IMR-90 (cell line): ENCODE data around the gene TRAIP. TPM values are rescaled to one million over a fixed set of nuclear protein-coding genes. Genes with fewer than 3 reads are reported as not detected.
A peak's percentile ranks its signal among the peaks of the same experiment; 100 is the strongest.

Source experiments
- ATAC-seq: fragments of 200-7000 bp; cut with Tn5 transposase; 2 replicates; pipeline ENCODE4 v1.9.1; 2020; ENCODE audit warnings: low read depth, mild to moderate bottlenecking, moderate library complexity
- BruUV-seq: library from RNA; stranded (reverse); fragments of 400-500 nt; replicated peaks from 2 replicates; lab custom pipeline; 2021; lab: Mats Ljungman, UMichigan
- CTCF ChIA-PET: fragments of 300-600 bp; formaldehyde crosslinking; extraction: SDS; loops from one replicate; lab custom pipeline; 2021; ENCODE audit warnings: antibody characterized with exemption; lab: Yijun Ruan, JAX
- POLR2A ChIA-PET: fragments of 300-600 bp; sonication (Branson Sonifier 250); formaldehyde crosslinking; loops from one replicate; lab custom pipeline; 2022; ENCODE audit warnings: antibody characterized with exemption; ENCODE audit not compliant: unreplicated experiment; lab: Charles Lee
- DNase-seq: peaks from one replicate; pipeline ENCODE4 v3.0.0; 2013
- H2AFZ ChIP-seq: replicated peaks from 2 replicates; pipeline ENCODE3; 2013; ENCODE audit warnings: low read length, mild to moderate bottlenecking; ENCODE audit not compliant: poor library complexity
- H2AK5ac ChIP-seq: 2 replicates; pipeline ENCODE4 v1.6.1; 2013; ENCODE audit warnings: low read depth, low read length, inconsistent platforms
- H2AK9ac ChIP-seq: replicated peaks from 2 replicates; pipeline ENCODE3; 2013; ENCODE audit warnings: mild to moderate bottlenecking, low read depth, low read length, moderate library complexity; ENCODE audit not compliant: poor library complexity
- H2BK120ac ChIP-seq: 2 replicates; pipeline ENCODE4 v1.6.1; 2013; ENCODE audit warnings: low read depth, low read length, inconsistent platforms
- H2BK15ac ChIP-seq: 3 replicates; pipeline ENCODE4 v1.6.1; 2013; ENCODE audit warnings: low read depth, low read length, inconsistent platforms
- H2BK20ac ChIP-seq: 2 replicates; pipeline ENCODE4 v1.6.1; 2013; ENCODE audit warnings: low read depth, mild to moderate bottlenecking, inconsistent platforms, low read length, moderate library complexity
- H2BK5ac ChIP-seq: 2 replicates; pipeline ENCODE4 v1.6.1; 2013; ENCODE audit warnings: mild to moderate bottlenecking, low read depth, low read length, inconsistent platforms; ENCODE audit not compliant: poor library complexity, severe bottlenecking
- H3K14ac ChIP-seq: replicated peaks from 2 replicates; pipeline ENCODE4 v1.6.1; 2013; ENCODE audit warnings: low read depth, low read length, inconsistent platforms
- H3K18ac ChIP-seq: 2 replicates; pipeline ENCODE4 v1.6.1; 2013; ENCODE audit warnings: low read depth, low read length, control low read depth
- H3K23ac ChIP-seq: 2 replicates; pipeline ENCODE4 v1.6.1; 2013; ENCODE audit warnings: low read depth, low read length, inconsistent platforms
- H3K27ac ChIP-seq: 2 replicates; pipeline ENCODE4 v1.5.1; 2013; ENCODE audit warnings: mild to moderate bottlenecking, control low read depth, low read length; ENCODE audit not compliant: insufficient read depth
- H3K27me3 ChIP-seq: 2 replicates; pipeline ENCODE4 v1.6.1; 2013; ENCODE audit warnings: low read length; ENCODE audit not compliant: control insufficient read depth, insufficient read depth
- H3K36me3 ChIP-seq: 2 replicates; pipeline ENCODE4 v1.6.1; 2013; ENCODE audit warnings: low read length, mixed read lengths; ENCODE audit not compliant: control insufficient read depth, insufficient read depth
- H3K4ac ChIP-seq: 2 replicates; pipeline ENCODE4 v1.6.1; 2013; ENCODE audit warnings: low read depth, low read length, inconsistent platforms
- H3K4me1 ChIP-seq: 2 replicates; pipeline ENCODE4 v1.6.1; 2013; ENCODE audit warnings: low read length, mixed read lengths; ENCODE audit not compliant: control insufficient read depth, insufficient read depth
- H3K4me2 ChIP-seq: 2 replicates; pipeline ENCODE4 v1.6.1; 2013; ENCODE audit warnings: low read depth, mild to moderate bottlenecking, control low read depth, low read length, moderate library complexity
- H3K4me3 ChIP-seq: 2 replicates; pipeline ENCODE4 v1.5.1; 2013; ENCODE audit warnings: low read depth, mild to moderate bottlenecking, control low read depth, low read length, moderate library complexity; ENCODE audit not compliant: insufficient read depth
- H3K56ac ChIP-seq: 2 replicates; pipeline ENCODE4 v1.6.1; 2013; ENCODE audit warnings: low read length, inconsistent platforms; ENCODE audit not compliant: insufficient read depth; ENCODE audit errors: extremely low read depth
- H3K79me1 ChIP-seq, 2 experiments: 2 replicates each; pipeline ENCODE4 v1.6.1; 2013; ENCODE audit warnings: low read length in 2 of 2, inconsistent platforms in 1 of 2, low read depth in 1 of 2
- H3K9ac ChIP-seq: 2 replicates; pipeline ENCODE4 v1.6.1; 2013; ENCODE audit warnings: low read depth, low read length, control low read depth
- H3K9me1 ChIP-seq: 2 replicates; pipeline ENCODE4 v1.6.1; 2013; ENCODE audit warnings: low read length, inconsistent platforms; ENCODE audit not compliant: insufficient read depth
- H3K9me3 ChIP-seq: 2 replicates; pipeline ENCODE4 v1.6.1; 2013; ENCODE audit warnings: low read length; ENCODE audit not compliant: control insufficient read depth, insufficient read depth
- H4K20me1 ChIP-seq: 2 replicates; pipeline ENCODE4 v1.6.1; 2013; ENCODE audit warnings: low read length, inconsistent platforms; ENCODE audit not compliant: insufficient read depth
- H4K5ac ChIP-seq: 2 replicates; pipeline ENCODE4 v1.6.1; 2013; ENCODE audit warnings: mild to moderate bottlenecking, low read depth, low read length, control low read depth
- H4K8ac ChIP-seq, 2 experiments: 2 replicates each; pipeline ENCODE4 v1.6.1; 2013; ENCODE audit warnings: low read depth in 2 of 2, low read length in 2 of 2, control low read depth in 1 of 2, inconsistent platforms in 1 of 2
- H4K91ac ChIP-seq: 2 replicates; pipeline ENCODE4 v1.6.1; 2013; ENCODE audit warnings: low read depth, low read length, inconsistent platforms; ENCODE audit not compliant: insufficient read depth
- BHLHE40 ChIP-seq: fragments of 150-350 bp; IDR thresholded peaks from 2 replicates; pipeline ENCODE4 v1.6.1; 2016; ENCODE audit warnings: mild to moderate bottlenecking, low read depth, low read length
- CEBPB ChIP-seq: IDR thresholded peaks from 2 replicates; pipeline ENCODE4 v1.6.1; 2012; ENCODE audit warnings: low read depth, low read length, improper control_type of control experiment
- CHD1 ChIP-seq: IDR thresholded peaks from 2 replicates; pipeline ENCODE4 v1.6.1; 2012; ENCODE audit warnings: low read depth, low read length, improper control_type of control experiment
- FOS ChIP-seq: fragments of 150-350 bp; IDR thresholded peaks from 2 replicates; pipeline ENCODE4 v1.6.1; 2016; ENCODE audit warnings: low read depth, low read length
- MAFK ChIP-seq: IDR thresholded peaks from 2 replicates; pipeline ENCODE4 v1.6.1; 2012; ENCODE audit warnings: low read depth, low read length, improper control_type of control experiment
- MAZ ChIP-seq: IDR thresholded peaks from 2 replicates; pipeline ENCODE4 v1.6.1; 2012; ENCODE audit warnings: low read depth, mild to moderate bottlenecking, low read length, improper control_type of control experiment, moderate library complexity, borderline replicate concordance
- MXI1 ChIP-seq: IDR thresholded peaks from 2 replicates; pipeline ENCODE4 v1.6.1; 2012; ENCODE audit warnings: low read depth, mild to moderate bottlenecking, low read length, moderate library complexity, borderline replicate concordance
- POLR2A ChIP-seq: IDR thresholded peaks from 2 replicates; pipeline ENCODE4 v1.6.1; 2012; ENCODE audit warnings: mild to moderate bottlenecking, low read depth, low read length
- RAD21 ChIP-seq: IDR thresholded peaks from 2 replicates; pipeline ENCODE4 v1.6.1; 2012; ENCODE audit warnings: low read length, improper control_type of control experiment
- SMC3 ChIP-seq: fragments of 150-350 bp; IDR thresholded peaks from 2 replicates; pipeline ENCODE4 v1.6.1; 2016; ENCODE audit warnings: low read depth, mild to moderate bottlenecking, antibody characterized with exemption, low read length, moderate library complexity
- WGBS, 2 experiments: methylation state at CpG; one replicate each; pipeline versions ENCODE4 v1.1.5 to v1.1.7; 2013; ENCODE audit warnings: missing lambda C conversion rate in 2 of 2; ENCODE audit not compliant: insufficient read length in 1 of 2; ENCODE audit errors: extremely low coverage in 2 of 2; 5-methylcytosine and 5-hydroxymethylcytosine counted together
- dilution Hi-C: fragments of 300-500 bp; cut with HindIII; formaldehyde crosslinking; loops from one replicate; pipeline ENCODE4 v1.14.3; 2018; ENCODE audit warnings: low sequenced_read_pairs; ENCODE audit not compliant: unreplicated experiment
- in situ Hi-C: fragments of 300-500 bp; cut with MboI; formaldehyde crosslinking; loops from 3 replicates; pipeline ENCODE4 v1.14.3; 2019; ENCODE audit warnings: low sequenced_read_pairs, inconsistent platforms, mixed read lengths
- intact Hi-C: fragments of 100-400 bp; cut with micrococcal nuclease; formaldehyde crosslinking; loops from 2 replicates; pipeline ENCODE4 v1.10.0; 2022
- polyA plus RNA-seq, 3 experiments: library from polyadenylated mRNA; depleted of rRNA; stranded (reverse); fragments of >200 nt; gene quantifications; 2 replicates each; pipeline ENCODE4 v1.2.3, GENCODE V29; 2012; ENCODE audit warnings: low replicate concordance in 1 of 3
- total RNA-seq: library from RNA; depleted of rRNA; stranded (reverse); fragments of >200 nt; gene quantifications from 2 replicates; pipeline ENCODE4 v1.2.3, GENCODE V29; 2012

Gene TRAIP
- total and polyA plus RNA-seq, 2 of the 4 experiments (the other 2 are of a cell fraction) = 6.3 to 9.2 TPM

GRCh38 chr3:49877716-49878115 lies 21.4 kb upstream of the TRAIP start:
- Histone ChIP-seq H2BK120ac (no peak overlapping the region), H3K27ac (no peak overlapping the region), H3K4ac (no peak overlapping the region), H4K20me1 (no peaks in the 10 kb centered on the region; the same call in 1 of the 2 replicates), H3K79me1 (no peaks in the 10 kb centered on the region), H3K4me2 (no peak overlapping the region), H4K5ac (no peak overlapping the region), H3K36me3 (no peaks in the 10 kb centered on the region), H4K91ac (no peak overlapping the region), H2BK15ac (no peak overlapping the region), H4K8ac (no peak overlapping the region), H2AK9ac (no peak overlapping the region), H2AK5ac (no peak overlapping the region), H3K9me1 (no peaks in the 10 kb centered on the region), H3K14ac (no peak overlapping the region), H3K9ac (no peak overlapping the region), H3K56ac (no peak overlapping the region), H3K9me3 (no peaks in the 10 kb centered on the region), H3K4me3 (no peak overlapping the region), H3K27me3 (peaks cover 52% of the 10 kb centered on the region), H3K4me1 (peaks cover 4% of the 10 kb centered on the region; the same call in 1 of the 2 replicates), H2AFZ (peak overlapping the region; percentile 11), H2BK5ac (no peak overlapping the region), H3K18ac (no peak overlapping the region), H3K23ac (no peak overlapping the region), H2BK20ac (no peak overlapping the region)
- POLR2A ChIA-PET = interaction anchor here (0.6 kb wide), 1 partner anchor 300 kb away, joined by 7 read pairs; no protein-coding TSS in a partner anchor
- intact Hi-C loops = no loop called here
- no peak for TF ChIP-seq SMC3
- no peak for TF ChIP-seq RAD21
- no peak for TF ChIP-seq MAZ
- TF ChIP-seq MAFK = no peak
- no peak for TF ChIP-seq MXI1
- TF ChIP-seq CEBPB = no peak
- TF ChIP-seq CHD1 = no peak
- TF ChIP-seq BHLHE40 = no peak
- no peak for TF ChIP-seq FOS
- TF ChIP-seq POLR2A = no peak
- dilution Hi-C loops = no loop called here
- no CpG with 5 or more reads among the region's 2 CpGs for WGBS, 2 experiments
- no peak for DNase-seq
- CTCF ChIA-PET = no interaction called here
- no peak for ATAC-seq
- no TSS peak for BruUV-seq
- in situ Hi-C loops = no loop called here
